IPS-15b (cell line): Measurements from ENCODE around the gene NOX3.

Experiments used
- H3K27me3 ChIP-seq: one replicate; pipeline ENCODE4 v1.6.1; 2013; ENCODE audit warnings: low read length; ENCODE audit not compliant: control insufficient read depth, insufficient read depth
- H3K36me3 ChIP-seq: one replicate; pipeline ENCODE4 v1.6.1; 2013; ENCODE audit warnings: low read length; ENCODE audit not compliant: control insufficient read depth, insufficient read depth
- H3K4me1 ChIP-seq: one replicate; pipeline ENCODE4 v1.6.1; 2013; ENCODE audit warnings: mild to moderate bottlenecking, low read length; ENCODE audit not compliant: control insufficient read depth, insufficient read depth
- H3K4me3 ChIP-seq: one replicate; pipeline ENCODE4 v1.5.1; 2013; ENCODE audit warnings: low read depth, low read length
- H3K9ac ChIP-seq: one replicate; pipeline ENCODE4 v1.6.1; 2013; ENCODE audit warnings: low read depth, mild to moderate bottlenecking, low read length
- H3K9me3 ChIP-seq: one replicate; pipeline ENCODE4 v1.6.1; 2013; ENCODE audit warnings: mild to moderate bottlenecking, low read length; ENCODE audit not compliant: control insufficient read depth, insufficient read depth

NOX3 gene

DNA sequence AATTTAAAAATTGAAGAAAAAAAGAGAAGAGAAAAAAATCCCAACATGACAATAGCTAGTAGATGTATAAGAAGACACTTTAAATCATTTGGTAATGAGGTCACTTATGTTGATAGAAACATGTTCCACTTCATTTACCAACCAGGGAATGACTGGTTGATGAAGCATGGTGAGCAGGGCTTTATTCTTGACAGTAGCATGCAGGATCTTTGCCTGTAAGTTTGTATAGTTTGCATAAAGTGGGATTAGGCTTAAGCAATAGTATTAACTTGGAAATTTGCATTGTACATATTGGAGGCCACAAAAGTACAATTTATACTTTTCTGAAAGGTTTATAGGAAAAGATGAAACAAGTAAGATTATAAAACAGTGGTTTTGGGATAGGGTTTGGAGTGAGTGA is 67.0 kb downstream of the NOX3 start:
- H3K27me3 ChIP-seq: no peaks in the 10 kb centered on the region
- H3K9me3 ChIP-seq: no peaks in the 10 kb centered on the region
- H3K9ac ChIP-seq: no peak overlapping the region
- no peaks in the 10 kb centered on the region for H3K4me1 ChIP-seq
- no peaks in the 10 kb centered on the region for H3K36me3 ChIP-seq
- H3K4me3 ChIP-seq: no peak overlapping the region

DNA sequence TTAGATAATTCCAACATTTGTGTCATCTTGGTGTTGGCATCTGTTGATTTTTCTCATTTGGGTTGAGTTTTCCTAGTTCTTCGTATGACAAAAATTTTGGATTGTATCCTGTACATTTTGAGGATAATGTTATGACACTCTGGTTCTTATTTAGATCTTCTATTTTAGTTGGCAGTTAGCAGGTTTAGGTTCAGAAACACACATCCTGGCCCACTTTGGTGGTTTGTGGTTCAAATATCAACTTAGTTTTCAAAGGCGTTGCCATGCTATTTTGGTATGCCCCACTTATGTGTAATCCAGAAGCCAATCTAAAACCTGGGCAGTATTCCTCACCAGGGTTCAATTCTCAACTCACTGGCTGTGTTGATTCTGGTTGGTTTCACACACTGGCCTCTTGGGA is 68.2 kb downstream of the NOX3 start:
- Histone ChIP-seq H3K36me3 (no peaks in the 10 kb centered on the region), H3K27me3 (no peaks in the 10 kb centered on the region), H3K4me1 (no peaks in the 10 kb centered on the region), H3K9me3 (no peaks in the 10 kb centered on the region), H3K9ac (no peak overlapping the region), H3K4me3 (no peak overlapping the region)

DNA sequence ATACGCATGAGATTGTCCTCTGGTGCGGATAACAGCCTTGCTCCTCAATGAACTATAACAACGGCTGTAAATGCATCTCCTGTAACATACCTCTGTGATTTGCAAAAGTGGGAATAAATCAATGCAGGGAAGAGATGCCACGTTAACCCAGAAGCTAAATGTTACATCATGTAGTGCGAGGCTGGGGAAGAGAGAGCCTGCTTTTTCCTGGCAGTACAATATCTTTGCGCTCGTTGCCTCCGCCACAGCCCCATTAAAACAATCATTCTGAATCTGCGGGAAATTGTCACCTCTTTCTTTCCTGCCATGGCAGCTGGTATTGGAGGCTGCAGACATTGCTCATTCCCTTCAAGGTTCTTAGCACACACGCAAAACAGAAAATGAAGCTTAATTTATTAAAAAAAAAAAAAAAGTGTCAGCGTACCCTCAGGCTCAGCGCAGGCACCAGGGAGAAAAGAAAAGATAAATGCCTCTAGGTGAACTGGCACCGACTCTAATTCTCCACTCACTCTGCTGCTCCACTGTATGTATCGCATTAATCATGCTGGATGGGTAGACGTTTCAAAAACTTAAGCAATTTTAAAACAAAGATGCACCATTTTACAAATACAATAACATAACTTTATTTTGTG is 71.2 kb downstream of the NOX3 start:
- Histone ChIP-seq H3K4me1 (no peaks in the 10 kb centered on the region), H3K9me3 (no peaks in the 10 kb centered on the region), H3K36me3 (no peaks in the 10 kb centered on the region), H3K9ac (no peak overlapping the region), H3K4me3 (no peak overlapping the region), H3K27me3 (no peaks in the 10 kb centered on the region)

DNA sequence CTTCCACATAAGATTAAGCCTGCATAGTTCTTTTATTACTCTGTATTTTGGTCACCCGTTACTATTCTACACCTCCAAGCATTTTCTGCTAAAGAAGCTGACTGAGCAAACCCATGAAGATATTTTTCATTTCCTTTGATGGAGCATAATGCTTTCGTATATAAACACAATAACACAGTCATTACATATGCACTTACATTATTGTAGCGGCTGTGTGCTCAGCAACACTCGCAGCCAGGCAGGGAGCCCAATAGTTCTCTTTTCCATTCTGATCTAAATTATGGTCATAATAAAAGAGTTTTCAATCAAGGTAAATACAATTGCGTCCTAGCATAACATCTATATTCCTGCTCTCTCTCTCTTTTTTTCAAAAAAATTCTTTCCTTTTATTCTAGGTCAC is 71.7 kb downstream of the NOX3 start:
- H3K4me3 ChIP-seq: no peak overlapping the region
- no peaks in the 10 kb centered on the region for H3K4me1 ChIP-seq
- no peak overlapping the region for H3K9ac ChIP-seq
- no peaks in the 10 kb centered on the region for H3K27me3 ChIP-seq
- no peaks in the 10 kb centered on the region for H3K36me3 ChIP-seq
- H3K9me3 ChIP-seq: no peaks in the 10 kb centered on the region

DNA sequence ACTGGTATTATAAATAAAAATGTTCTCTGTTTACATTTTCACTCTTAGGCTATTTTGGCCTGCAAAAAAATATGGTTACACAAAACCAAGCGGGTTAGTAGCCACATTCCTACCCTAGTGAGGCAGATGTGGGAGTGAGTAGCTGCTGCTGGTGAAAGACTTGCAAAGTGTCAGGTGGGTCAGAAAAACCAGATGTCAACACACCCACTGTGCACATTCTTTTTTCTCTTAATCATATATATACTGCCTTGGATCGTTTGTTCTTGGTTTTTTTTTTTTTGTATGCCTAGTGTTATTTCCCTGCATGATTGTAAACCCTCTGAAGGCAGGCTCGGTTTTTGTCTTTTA is 73.3 kb downstream of the NOX3 start:
- H3K9me3 ChIP-seq: no peaks in the 10 kb centered on the region
- H3K9ac ChIP-seq: no peak overlapping the region
- H3K4me1 ChIP-seq: no peaks in the 10 kb centered on the region
- H3K4me3 ChIP-seq: no peak overlapping the region
- no peaks in the 10 kb centered on the region for H3K27me3 ChIP-seq
- no peaks in the 10 kb centered on the region for H3K36me3 ChIP-seq

DNA sequence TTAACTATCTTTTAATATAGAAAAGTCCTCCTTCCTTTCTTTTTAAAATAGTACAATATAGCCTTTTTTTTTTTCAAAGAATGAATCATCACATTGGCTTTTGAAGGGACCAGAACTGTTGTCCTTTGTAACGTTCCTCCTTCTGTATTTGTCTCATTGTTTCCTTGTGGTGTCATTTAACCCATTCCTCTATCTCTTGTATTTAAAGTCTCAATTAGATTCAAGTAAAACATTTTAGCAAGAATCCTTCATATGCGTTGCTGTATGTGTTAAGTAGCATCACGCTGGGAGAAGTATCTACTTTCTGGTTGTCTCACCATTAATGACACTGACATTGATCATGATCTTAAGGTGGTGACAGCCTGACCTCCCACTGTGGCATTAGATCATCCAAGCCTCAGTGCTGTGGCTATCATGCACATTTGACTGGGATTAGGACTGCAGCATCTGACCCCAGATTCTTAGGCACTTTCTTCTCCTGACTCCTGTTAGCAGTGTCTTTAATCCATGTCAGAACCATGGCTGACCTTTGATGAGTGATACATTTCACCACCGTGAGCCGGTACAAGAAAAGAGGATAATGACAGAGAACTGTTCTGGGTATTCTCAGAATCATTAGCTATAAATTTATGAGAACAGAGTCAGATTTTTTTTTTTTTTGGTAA is 73.8 kb downstream of the NOX3 start:
- Histone ChIP-seq H3K36me3 (no peaks in the 10 kb centered on the region), H3K9ac (no peak overlapping the region), H3K4me1 (no peaks in the 10 kb centered on the region), H3K27me3 (no peaks in the 10 kb centered on the region), H3K9me3 (no peaks in the 10 kb centered on the region), H3K4me3 (no peak overlapping the region)

DNA sequence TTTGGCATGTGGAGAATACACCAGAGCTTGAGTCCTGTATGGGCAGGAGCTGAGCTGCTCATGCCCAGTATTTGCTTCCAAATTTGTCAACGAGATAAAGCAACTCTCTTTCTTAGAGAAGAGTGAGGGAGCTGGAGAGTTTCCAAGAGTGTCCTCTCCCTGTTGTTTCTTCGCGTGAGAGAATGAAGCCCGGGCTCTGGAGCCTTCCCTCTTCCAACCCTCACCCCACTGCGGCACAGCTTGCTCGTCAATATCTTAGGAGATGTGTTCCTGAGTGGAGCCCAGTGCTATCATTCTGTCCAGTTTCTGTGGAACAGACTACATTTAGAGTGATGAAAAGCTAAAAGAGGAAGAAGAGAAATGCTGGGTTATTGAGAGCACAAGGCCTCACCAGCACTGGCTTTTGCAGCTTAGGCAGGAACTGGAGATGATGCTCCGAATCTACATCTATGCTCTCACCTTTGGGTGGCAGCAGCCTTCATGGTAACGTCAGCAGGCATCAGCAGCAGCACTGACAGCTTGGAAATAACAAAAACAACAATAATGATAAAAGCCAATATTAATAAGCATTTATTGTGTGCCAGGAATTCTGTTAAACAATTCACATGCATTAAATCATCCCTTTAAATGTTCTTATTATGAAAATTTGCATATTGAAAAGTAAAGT is 74.8 kb downstream of the NOX3 start:
- no peaks in the 10 kb centered on the region for H3K27me3 ChIP-seq
- H3K9ac ChIP-seq: no peak overlapping the region
- H3K4me1 ChIP-seq: no peaks in the 10 kb centered on the region
- H3K36me3 ChIP-seq: no peaks in the 10 kb centered on the region
- H3K9me3 ChIP-seq: no peaks in the 10 kb centered on the region
- no peak overlapping the region for H3K4me3 ChIP-seq

DNA sequence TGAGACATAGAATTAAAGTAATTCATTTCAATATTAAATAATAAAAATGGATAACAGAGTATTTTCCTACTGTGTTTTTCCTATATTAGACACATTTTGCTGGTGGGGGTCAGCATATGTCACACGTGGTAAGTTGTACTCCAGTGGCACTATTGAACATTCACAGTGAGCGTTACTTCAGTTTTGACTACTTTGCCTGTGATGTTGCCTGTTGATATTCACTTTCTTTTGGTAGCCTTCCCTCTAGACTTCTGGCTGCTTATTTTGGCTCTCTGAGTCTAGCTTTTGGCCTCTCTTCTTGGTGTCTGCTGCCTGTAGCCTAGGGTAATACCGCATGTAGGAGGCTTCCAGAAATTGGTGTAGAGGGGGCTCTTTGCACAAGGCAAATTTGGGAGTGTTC is 76.9 kb downstream of the NOX3 start:
- Histone ChIP-seq H3K9me3 (no peaks in the 10 kb centered on the region), H3K4me1 (no peaks in the 10 kb centered on the region), H3K4me3 (no peak overlapping the region), H3K9ac (no peak overlapping the region), H3K36me3 (no peaks in the 10 kb centered on the region), H3K27me3 (no peaks in the 10 kb centered on the region)

DNA sequence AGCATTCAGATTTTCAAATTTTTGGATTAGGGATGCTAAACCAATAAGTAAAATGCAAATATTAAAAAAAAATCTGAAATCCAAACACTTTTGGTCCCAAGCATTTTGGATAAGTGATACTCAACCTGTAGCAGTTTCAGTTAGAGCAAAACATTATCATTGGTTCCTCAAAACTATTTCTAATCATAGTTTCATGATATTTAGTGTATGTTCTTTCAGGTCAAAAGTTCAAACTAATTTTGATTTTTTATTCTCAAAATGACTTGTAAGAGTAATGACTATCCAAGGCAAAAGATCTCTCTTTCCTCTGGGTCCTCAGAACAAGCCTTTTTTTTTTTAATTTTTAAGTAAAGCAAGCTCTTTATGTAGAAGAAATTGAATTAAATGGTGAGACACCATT is 77.4 kb downstream of the NOX3 start:
- no peak overlapping the region for H3K9ac ChIP-seq
- H3K36me3 ChIP-seq: no peaks in the 10 kb centered on the region
- no peak overlapping the region for H3K4me3 ChIP-seq
- no peaks in the 10 kb centered on the region for H3K27me3 ChIP-seq
- no peaks in the 10 kb centered on the region for H3K9me3 ChIP-seq
- no peaks in the 10 kb centered on the region for H3K4me1 ChIP-seq

DNA sequence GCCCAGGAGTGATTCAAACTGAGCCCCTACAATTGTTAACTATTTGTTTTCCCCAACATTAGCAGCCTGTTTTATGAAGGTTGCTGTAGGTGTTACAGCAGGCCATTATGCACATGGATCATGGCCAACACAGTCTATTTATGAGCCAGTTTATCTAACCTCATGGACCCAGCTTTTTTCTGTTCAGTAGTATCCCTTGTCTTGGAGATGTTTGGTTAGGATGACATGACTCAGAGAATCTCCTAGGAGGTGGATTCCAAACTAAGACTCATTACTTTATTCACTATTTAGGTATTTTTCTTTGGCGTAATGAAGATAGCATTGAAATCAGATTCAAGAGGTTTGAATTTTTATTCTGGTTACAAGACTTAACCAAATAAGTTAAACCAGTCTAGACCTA is 78.6 kb downstream of the NOX3 start:
- no peaks in the 10 kb centered on the region for H3K9me3 ChIP-seq
- H3K36me3 ChIP-seq: no peaks in the 10 kb centered on the region
- no peaks in the 10 kb centered on the region for H3K27me3 ChIP-seq
- H3K9ac ChIP-seq: no peak overlapping the region
- H3K4me3 ChIP-seq: no peak overlapping the region
- no peaks in the 10 kb centered on the region for H3K4me1 ChIP-seq

DNA sequence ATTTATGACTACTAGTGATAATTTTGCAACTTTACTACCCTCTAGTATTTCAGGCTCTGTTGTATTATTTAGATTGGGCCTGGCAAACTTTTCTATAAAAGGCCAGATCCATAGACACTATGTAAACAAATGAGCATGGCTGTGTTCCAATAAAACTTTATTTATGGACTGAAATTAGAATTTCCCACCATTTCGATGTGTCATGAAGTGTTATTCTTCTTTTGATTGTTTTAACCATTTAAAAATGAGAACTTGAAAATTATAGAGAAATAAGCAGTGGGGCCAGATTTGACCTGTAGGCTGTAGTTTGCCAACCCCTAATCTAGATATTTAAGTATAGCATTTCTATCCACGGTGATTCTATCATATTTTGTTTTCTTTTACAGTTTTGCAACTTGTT is 79.8 kb downstream of the NOX3 start:
- Histone ChIP-seq H3K4me1 (no peaks in the 10 kb centered on the region), H3K9me3 (no peaks in the 10 kb centered on the region), H3K36me3 (no peaks in the 10 kb centered on the region), H3K4me3 (no peak overlapping the region), H3K27me3 (no peaks in the 10 kb centered on the region), H3K9ac (no peak overlapping the region)

DNA sequence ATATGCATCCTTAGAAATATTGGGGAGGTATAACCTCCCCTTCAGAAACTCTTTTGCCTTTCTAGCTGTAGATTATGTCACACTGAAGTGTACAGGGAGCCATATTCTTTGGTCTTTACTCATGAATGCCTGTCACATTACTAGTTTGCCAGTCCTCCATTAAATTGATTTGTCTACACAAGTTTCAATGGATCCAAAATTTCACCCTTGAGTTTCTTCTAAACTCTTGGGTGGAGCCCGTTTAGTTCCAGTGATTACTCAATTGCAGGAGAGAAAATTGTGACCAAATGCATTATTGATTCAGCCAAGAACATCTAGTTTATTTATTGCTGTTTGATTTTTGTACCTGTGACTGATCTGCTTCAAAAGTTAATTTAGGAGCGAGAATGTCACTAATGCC is 81.0 kb downstream of the NOX3 start:
- no peaks in the 10 kb centered on the region for H3K36me3 ChIP-seq
- no peak overlapping the region for H3K4me3 ChIP-seq
- no peaks in the 10 kb centered on the region for H3K27me3 ChIP-seq
- H3K9ac ChIP-seq: no peak overlapping the region
- no peaks in the 10 kb centered on the region for H3K9me3 ChIP-seq
- H3K4me1 ChIP-seq: no peaks in the 10 kb centered on the region
